GM19463 (cell line): ENCODE results near the gene SLC22A13.
A peak's percentile ranks its signal among the peaks of the same experiment; 100 is the strongest.
"Not testable (repeated sequence)": the region's sequence is repeated elsewhere in the genome, so short reads cannot be mapped to it uniquely, and the experiment has no call there.

Source experiments
- ATAC-seq: cut with Tn5 transposase; IDR thresholded peaks from one replicate; pipeline ENCODE4 v1.9.1; 2021; ENCODE audit warnings: mild to moderate bottlenecking, moderate library complexity; ENCODE audit not compliant: unreplicated experiment

Gene SLC22A13

GRCh38 chr3:38265604-38266307 lies at the start of gene SLC22A13:
SLC22A13 (plus strand) TSS chr3:38265812; CDS start chr3:38265861, 49 bp downstream.
- no peak for ATAC-seq

- ATAC-seq = no peak
Measured at GRCh38 chr3:38219609-38220197, 45.9 kb upstream of the SLC22A13 start.

- ATAC-seq = no peak
Measured at GRCh38 chr3:38221005-38221404, 44.6 kb upstream of the SLC22A13 start.

GRCh38 chr3:38222032-38222634 lies 43.5 kb upstream of the SLC22A13 start:
- ATAC-seq = no peak

GRCh38 chr3:38224357-38224756 lies 41.3 kb upstream of the SLC22A13 start:
- no peak for ATAC-seq

GRCh38 chr3:38226273-38226672 lies 39.3 kb upstream of the SLC22A13 start:
- no peak for ATAC-seq

- ATAC-seq = no peak
Measured at GRCh38 chr3:38227989-38228388, 37.6 kb upstream of the SLC22A13 start.

- no peak for ATAC-seq
Measured at GRCh38 chr3:38229036-38229435, 36.6 kb upstream of the SLC22A13 start.

- peak; percentile 41 for ATAC-seq
Measured at GRCh38 chr3:38232701-38233100, 32.9 kb upstream of the SLC22A13 start.

- no peak for ATAC-seq
Measured at GRCh38 chr3:38235466-38235865, 30.1 kb upstream of the SLC22A13 start.

- no peak for ATAC-seq
Measured at GRCh38 chr3:38238416-38239008, 27.1 kb upstream of the SLC22A13 start.

GRCh38 chr3:38242812-38243211 lies 22.8 kb upstream of the SLC22A13 start:
- not testable (repeated sequence) for ATAC-seq

- no peak for ATAC-seq
Measured at GRCh38 chr3:38245930-38246329, 19.7 kb upstream of the SLC22A13 start.

GRCh38 chr3:38247366-38248035 lies 18.1 kb upstream of the SLC22A13 start:
- no peak for ATAC-seq

- ATAC-seq = no peak
Measured at GRCh38 chr3:38250198-38250597, 15.4 kb upstream of the SLC22A13 start.

- no peak for ATAC-seq
Measured at GRCh38 chr3:38251197-38251596, 14.4 kb upstream of the SLC22A13 start.

- ATAC-seq = no peak
Measured at GRCh38 chr3:38253704-38254103, 11.9 kb upstream of the SLC22A13 start.

GRCh38 chr3:38254872-38255271 lies 10.7 kb upstream of the SLC22A13 start:
- ATAC-seq = no peak

GRCh38 chr3:38255627-38256026 lies 10.0 kb upstream of the SLC22A13 start:
- ATAC-seq = no peak

GRCh38 chr3:38257583-38257982 lies 8.0 kb upstream of the SLC22A13 start:
- ATAC-seq = no peak

GRCh38 chr3:38260474-38260873 lies 5.1 kb upstream of the SLC22A13 start:
- no peak for ATAC-seq
